Raji (cell line): Measurements from ENCODE around the gene TIMM22.

Experiments used
- POLR2A ChIP-seq: IDR thresholded peaks from 2 replicates; pipeline ENCODE4 v1.6.1; 2011; ENCODE audit warnings: low read depth, low read length, control low read depth; ENCODE audit not compliant: insufficient read depth

Gene TIMM22

DNA sequence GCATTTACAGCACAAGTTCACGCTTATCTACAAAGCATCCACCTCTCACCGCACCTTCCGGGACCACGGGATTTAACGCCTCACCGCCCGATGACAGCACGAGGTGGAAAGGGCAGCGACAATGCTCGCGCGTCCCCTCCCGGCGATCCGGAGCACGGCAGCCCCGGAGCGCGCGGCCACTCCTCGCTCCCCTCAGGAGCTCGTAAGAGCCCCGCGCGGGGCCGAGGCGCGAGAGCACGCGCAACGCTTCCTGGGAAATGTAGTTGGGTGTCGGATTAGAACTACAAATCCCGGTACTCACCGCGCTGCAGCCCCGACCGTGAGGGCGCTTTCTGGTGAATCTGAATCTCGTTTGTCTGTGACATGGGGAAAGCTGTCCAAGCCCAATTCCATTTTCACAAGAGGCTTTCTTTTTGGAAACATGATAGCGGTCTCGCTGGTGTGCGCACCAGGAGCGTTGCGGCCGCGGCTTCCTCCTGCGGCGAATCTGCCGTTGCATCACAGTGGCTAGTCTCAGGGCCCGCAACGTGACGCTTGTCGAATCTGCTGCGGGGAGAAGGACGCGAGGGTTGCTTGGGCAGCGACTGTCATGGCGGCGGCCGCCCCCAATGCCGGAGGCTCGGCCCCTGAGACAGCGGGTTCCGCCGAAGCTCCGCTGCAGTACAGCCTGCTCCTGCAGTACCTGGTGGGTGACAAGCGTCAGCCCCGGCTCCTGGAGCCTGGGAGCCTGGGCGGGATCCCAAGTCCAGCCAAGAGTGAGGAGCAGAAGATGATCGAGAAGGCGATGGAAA is at the start of gene TIMM22:
TIMM22 (plus strand) TSS at position 576 of the 791 bp plus-strand sequence; CDS start at position 590, 14 bp downstream.
- peak; percentile 90 for TF ChIP-seq POLR2A

GRCh38 chr17:948284-948852 is 48.6 kb upstream of the TIMM22 start:
- no peak for TF ChIP-seq POLR2A

- TF ChIP-seq POLR2A, result no peak
These were observed 47.2 kb upstream of the TIMM22 start for GRCh38 chr17:949623-950303.

DNA sequence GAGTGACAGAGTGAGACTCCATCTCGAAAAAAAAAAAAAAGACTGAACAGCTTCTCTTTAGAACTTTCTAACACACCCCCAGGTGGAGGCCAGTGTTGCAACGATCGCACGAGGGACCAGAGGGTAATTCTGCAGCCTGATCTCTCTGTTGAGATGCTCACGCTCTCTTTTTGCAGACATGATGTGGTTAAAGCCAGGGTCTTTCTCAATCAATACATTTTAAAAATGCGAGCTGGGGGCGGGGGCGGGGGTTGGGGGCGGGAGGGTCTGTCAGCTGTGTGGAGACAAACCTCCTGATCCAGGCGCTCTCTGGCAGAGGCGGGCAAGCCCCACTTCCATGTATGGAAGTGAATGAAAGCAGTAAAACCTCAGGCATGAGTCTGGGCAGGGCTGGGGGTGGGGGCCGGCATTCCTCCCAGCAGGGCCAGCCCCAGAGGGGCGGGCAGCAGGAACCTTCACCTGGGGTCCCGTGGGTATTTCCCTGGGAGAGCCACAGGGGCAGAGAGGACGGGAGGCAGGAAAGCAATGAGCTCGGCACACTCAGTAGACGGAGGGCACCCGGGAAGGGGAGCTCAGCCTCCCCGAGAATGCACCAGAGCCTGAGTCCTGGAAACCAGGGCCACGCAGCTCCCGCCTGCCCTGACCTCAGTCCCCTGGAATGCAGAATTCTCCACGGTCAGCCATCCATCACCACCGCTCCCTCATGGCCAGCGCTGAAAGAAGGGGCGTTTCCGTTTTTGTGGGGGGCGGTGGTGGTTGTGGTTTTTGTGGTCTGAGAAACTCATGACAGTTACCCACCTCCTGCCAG is 45.4 kb upstream of the TIMM22 start:
- no peak for TF ChIP-seq POLR2A

GRCh38 chr17:953767-954166 is 43.2 kb upstream of the TIMM22 start:
- TF ChIP-seq POLR2A, result no peak

DNA sequence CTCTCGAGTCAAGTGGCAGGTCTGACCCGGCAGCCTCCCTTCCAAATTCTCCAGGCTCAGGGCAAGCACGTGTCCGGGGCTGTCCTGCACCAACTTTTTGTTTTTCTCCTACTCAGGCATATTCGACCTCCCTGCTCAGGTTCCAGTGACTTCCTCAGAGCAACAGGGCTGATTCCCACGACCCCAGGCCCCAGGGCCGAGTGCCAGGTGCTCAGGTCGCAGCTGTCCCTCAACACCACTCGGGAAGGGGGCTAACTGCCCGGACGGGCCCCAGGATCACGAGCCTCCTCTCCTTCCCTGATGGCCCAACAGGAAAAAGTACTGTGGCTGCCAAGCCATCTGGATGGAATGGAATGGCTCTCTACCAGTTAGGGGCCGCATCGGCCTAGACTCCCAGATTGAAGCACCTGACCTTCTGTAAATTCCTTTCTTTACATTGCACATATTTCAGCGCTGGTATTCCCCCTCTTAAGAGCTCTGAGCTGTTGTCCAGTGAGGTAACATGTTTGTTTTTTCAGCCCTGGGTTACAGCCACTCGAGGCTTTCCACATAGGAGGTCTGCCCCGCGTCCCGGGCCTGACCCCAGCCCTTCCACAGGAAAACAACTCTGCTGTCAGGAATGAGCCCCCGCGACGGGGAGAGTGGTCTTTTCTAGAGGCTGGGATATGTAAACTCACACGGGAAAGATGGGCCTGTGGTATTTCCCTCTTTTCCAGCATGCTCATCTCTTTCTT is 42.3 kb upstream of the TIMM22 start:
- TF ChIP-seq POLR2A, result no peak

GRCh38 chr17:956905-957304 is 40.0 kb upstream of the TIMM22 start:
- no peak for TF ChIP-seq POLR2A

GRCh38 chr17:957856-958421 is 39.0 kb upstream of the TIMM22 start:
- no peak for TF ChIP-seq POLR2A

DNA sequence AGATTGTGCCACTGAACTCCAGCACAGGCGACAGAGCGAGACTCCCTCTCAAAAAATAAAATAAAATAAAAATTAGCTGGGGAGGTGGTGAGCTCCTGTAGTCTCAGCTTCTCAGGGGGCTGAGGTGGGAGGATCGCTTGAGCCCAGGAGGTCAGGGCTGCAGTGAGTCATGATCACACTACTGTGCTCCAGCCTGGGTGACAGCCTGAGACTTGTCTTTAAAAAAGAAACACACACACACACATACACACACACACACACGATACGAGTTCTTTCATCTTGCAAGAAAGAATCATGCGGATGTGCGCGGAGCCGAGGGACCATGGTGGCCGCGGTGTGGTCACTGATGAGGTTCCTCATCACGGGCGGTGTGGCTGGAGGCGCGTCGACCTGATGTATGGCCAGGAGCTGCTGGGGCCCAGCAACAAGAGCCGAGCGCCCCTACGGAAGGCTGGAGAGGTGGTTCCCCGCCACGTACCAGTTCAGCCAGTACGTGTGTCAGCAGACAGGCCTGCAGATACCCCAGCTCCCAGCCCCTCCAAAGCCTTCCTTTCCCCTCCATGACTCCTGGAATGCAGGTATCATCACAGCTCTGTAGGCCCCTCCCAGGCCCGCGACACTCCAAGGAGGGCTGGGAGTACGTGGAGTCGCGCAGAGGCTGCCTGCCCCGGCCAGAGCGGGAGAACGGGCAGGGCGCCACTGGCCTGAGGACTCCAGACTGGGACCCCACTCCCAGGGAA is 38.0 kb upstream of the TIMM22 start:
- no peak for TF ChIP-seq POLR2A

DNA sequence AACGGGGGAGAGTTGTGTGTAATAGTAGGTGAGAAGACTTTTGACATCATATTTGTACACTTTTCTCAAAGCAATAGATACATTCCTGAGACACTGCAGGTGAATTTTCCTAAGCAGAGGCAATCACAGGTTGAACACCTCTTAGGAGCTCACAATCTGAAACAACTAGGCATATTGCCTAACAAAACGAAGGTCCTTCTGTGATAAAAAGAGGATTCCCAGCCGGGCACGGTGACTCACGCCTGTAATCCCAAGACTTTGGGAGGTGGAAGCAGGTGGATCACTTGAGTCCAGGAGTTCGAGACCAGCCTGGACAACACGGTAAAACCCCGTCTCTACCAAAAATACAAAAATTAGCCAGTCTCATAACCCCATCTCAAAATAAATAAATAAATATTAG is 34.8 kb upstream of the TIMM22 start:
- no peak for TF ChIP-seq POLR2A

GRCh38 chr17:962670-963069 is 34.3 kb upstream of the TIMM22 start:
- no peak for TF ChIP-seq POLR2A

DNA sequence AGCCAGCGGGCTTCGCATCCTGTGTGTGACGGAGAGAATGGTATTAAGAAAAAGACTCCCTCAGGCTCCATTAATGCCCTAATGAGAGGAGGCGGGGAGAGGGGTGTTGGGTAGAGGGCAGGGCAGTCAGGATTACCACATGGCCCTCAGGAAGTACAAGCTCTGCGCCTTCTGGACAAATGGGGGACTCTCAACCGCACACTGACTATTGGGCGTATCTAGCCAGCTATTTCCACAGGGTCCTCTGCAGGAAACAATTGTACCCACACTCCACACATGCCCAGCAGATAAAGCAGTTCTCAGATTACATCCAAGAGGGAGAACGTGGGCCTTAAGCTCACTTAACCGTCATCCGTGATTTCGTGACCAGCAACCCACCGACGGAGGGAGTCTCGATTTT is 32.1 kb upstream of the TIMM22 start:
- no peak for TF ChIP-seq POLR2A

DNA sequence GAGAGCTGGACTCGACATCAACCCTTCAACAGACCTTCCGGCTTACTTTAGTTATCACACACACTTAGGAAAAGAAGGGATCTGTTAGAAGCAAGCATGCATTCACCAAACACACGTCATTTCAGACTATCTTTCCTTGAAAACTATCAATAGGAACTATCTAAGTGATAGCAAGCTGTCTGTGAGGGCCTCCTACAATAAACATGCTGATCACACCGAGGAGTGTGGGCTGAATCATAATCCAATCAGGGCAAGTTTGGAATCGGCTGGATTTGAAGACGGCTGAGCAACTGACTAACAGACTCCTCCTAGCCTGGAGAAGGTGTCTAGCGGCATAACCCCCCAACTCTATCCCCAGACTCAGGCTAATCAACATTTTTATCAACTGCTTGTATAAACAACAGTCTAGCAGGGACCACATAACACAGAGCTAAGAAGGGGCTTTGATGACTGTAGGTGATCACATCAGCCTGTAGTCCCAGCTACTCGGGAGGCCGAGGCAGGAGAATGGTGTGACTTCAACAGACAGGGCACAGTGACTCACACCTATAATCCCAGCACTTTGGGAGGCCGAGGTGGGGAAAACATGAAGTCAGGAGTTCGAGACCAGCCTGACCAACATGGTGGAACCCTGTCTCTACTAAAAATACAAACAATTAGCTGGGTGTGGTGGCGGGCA is 31.5 kb upstream of the TIMM22 start:
- TF ChIP-seq POLR2A, result no peak
